Epithelial cell of esophagus (primary cell): ENCODE results near the gene RALGAPA2.
A peak's percentile ranks its signal among the peaks of the same experiment; 100 is the strongest.

ENCODE experiments used
- DNase-seq: peaks from one replicate; pipeline ENCODE4 v3.0.0; 2010; ENCODE audit warnings: low read depth
- H3K4me3 ChIP-seq: 2 replicates; pipeline ENCODE4 v1.5.1; 2011; ENCODE audit warnings: mild to moderate bottlenecking, low read length, control low read depth
- TF ChIP-seq, protein P1 (sequence below): IDR thresholded peaks from 2 replicates; pipeline ENCODE4 v1.5.1; 2011; ENCODE audit warnings: low read depth, mild to moderate bottlenecking, low read length, control low read depth, inconsistent platforms; ENCODE audit not compliant: insufficient read depth; ENCODE audit errors: missing control alignments

RALGAPA2 gene

DNA sequence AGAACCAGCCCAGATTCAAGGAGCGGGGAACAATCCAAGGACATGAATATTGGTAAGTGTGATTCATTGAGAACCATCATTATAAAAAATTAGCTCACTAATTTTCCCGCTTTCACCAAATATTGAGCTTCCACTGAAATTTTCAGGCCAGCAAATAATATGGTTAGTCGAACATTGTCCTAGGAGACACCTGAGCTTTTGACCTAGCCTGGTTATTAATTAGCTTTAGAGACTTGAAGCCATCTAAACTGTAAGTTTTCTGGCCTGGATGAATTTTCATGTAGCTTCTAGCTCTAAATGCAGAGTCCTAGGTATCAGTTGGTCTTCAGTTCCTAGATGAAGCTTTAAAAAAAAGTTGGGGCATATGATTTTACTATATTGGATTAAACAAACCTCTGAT, 17.1 kb upstream of the RALGAPA2 start:
- no peak overlapping the region for H3K4me3 ChIP-seq
- TF ChIP-seq, protein P1, sequence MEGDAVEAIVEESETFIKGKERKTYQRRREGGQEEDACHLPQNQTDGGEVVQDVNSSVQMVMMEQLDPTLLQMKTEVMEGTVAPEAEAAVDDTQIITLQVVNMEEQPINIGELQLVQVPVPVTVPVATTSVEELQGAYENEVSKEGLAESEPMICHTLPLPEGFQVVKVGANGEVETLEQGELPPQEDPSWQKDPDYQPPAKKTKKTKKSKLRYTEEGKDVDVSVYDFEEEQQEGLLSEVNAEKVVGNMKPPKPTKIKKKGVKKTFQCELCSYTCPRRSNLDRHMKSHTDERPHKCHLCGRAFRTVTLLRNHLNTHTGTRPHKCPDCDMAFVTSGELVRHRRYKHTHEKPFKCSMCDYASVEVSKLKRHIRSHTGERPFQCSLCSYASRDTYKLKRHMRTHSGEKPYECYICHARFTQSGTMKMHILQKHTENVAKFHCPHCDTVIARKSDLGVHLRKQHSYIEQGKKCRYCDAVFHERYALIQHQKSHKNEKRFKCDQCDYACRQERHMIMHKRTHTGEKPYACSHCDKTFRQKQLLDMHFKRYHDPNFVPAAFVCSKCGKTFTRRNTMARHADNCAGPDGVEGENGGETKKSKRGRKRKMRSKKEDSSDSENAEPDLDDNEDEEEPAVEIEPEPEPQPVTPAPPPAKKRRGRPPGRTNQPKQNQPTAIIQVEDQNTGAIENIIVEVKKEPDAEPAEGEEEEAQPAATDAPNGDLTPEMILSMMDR: no peak
- no peak for DNase-seq

DNA sequence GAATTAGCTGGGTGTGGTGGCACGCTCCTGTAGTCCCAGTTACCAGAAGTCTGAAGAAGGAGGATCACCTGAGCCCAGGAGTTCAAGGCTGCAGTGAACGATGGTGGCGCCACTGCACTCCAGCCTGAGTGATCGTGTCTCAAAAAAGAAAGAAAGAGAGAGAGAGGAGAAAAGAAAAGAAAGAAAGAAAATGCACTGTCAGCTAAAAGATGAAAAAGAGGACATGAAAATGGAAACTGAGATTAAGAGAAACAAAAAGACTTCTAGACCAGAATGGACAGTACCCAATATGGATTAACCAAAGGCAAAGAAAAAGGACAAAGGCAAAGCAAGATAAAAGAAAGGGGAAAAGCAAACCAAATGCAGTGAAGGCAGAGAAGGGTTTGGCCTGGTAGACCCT, 9.0 kb upstream of the RALGAPA2 start:
- no peak overlapping the region for H3K4me3 ChIP-seq
- no peak for DNase-seq
- TF ChIP-seq, protein P1: no peak

DNA sequence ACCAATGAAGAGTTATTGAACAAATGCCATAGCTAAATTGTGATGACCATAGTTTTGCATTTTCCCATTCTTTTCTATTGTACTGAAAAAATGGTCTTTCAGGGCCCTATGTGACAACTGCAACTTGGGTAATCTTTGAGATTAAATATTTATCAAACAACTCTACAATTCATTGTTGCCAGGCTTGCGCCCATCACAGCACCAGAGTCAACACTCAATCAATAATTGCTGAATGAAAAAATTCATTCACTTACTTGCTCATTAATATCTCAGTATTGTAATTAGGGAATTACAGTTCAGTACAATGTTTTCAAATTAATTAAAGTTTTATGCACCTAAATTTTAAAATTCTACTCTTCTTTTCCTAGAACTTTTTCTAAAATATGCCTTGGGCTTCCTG, 7.7 kb upstream of the RALGAPA2 start:
- TF ChIP-seq, protein P1: no peak
- no peak for DNase-seq
- H3K4me3 ChIP-seq: no peak overlapping the region

DNA sequence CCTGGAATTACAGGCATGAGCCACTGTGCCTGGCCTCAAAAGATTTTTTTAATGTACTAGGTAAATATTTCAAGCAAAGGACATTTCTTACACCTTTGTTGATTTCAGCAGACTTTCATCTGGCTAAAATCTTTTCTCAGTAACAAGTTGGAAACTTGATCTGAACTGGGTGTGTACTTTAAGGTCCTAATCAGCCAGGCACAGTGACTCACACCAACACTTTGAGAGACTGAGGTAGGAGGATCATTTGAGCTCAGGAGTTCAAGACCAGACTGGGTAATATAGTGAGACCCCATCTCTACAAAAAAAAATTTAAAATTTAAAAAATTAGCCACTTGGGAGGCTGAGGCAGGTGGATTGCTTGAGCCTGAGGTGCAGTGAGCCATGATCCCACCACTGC, 7.0 kb upstream of the RALGAPA2 start:
- DNase-seq: peak; percentile 39
- TF ChIP-seq, protein P1: no peak
- no peak overlapping the region for H3K4me3 ChIP-seq

DNA sequence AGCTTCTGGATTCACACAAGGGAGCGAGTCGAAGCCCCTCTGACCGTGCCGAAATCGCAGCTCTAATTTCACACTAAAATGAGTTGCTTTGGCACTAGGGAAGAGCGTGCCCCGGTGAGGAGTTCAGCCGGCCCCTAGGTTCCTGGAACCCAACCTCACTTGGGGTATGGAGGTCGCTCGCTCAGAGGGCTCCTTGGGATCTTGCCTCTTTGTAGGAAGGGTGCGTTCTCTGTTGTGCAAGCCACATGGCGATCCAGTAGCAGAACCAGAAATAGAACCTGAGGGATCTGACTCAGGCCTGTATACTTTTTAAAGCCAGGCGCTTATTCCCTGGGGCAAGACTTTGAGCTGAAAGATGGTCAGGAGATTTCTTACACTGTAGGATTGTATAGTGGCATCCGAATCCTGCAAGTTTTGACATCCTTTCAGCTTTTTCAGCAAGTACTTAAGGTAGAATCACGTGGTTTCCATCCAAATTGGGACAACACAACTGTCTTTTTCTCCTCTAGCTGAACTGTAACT, 861 bp upstream of the RALGAPA2 start:
- DNase-seq: peak; percentile 32
- TF ChIP-seq, protein P1: no peak

DNA sequence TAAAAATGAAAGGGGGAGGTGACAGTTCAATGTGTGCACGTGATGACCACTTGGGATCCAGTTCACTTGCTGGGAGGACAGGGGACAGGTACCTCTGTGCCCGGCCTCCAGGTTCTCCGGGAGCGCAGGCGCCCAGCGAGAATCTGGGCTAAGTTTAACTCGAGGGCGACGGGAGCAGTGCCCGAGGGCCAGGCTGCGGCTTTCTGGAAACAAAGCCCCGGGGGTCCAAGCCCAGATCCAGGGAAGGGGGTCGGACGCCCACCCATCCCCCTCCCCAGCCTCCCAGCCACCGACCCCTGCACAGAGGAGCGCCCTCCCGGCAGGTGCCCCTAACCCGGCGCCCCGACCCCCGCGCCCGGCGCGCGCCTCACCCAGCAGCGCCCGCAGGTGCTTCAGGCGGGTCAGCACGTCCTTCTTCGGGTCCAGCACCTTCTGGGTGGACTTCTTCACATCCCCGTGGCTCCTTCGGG, 405 bp downstream of the RALGAPA2 start:
- peak overlapping the region; percentile 73 for H3K4me3 ChIP-seq
- TF ChIP-seq, protein P1: no peak
- no peak for DNase-seq

More for the DNA sequence above, 861 bp upstream of the RALGAPA2 start:
- H3K4me3 ChIP-seq: peak overlapping the region; percentile 73

DNA sequence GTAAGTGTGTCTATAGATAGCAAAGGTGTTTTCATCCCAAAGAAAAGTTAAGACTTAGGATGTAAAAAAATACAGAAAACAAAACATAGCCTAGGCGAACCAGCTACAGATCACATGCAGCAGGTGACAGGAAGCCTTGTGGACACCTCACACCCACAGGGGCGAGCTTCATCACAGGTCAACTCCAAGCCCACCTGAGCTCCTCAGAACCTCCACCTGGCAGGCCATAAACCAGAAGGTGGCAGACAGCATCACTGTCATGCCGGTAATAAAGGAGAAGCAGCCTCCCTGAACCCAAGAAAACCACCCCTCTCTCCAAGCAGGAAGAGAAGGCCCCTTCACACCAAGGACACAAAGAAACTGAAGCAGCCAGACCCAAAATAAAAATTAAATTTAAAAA, 1.0 kb downstream of the RALGAPA2 start:
- peak overlapping the region; percentile 73 for H3K4me3 ChIP-seq
- DNase-seq: peak; percentile 17

More for the DNA sequence above, 1.0 kb downstream of the RALGAPA2 start:
- TF ChIP-seq, protein P1: no peak
